Panc1 (cell line): ENCODE measurements around the gene EYS. TPM values are rescaled to one million over a fixed set of nuclear protein-coding genes. Genes with fewer than 3 reads are reported as not detected.

ENCODE experiments used
- ATAC-seq: fragments of 200-7000 bp; cut with Tn5 transposase; 2 replicates; pipeline ENCODE4 v1.9.1; 2020; ENCODE audit warnings: mild to moderate bottlenecking, moderate library complexity
- BruUV-seq: library from RNA; stranded (reverse); fragments of 400-500 nt; replicated peaks from 2 replicates; lab custom pipeline; 2021; lab: Mats Ljungman, UMichigan
- CTCF ChIA-PET: fragments of 300-600 bp; sonication (Branson Sonifier 250); formaldehyde crosslinking; loops from one replicate; lab custom pipeline; 2022; ENCODE audit warnings: antibody characterized with exemption; lab: Charles Lee
- POLR2A ChIA-PET: fragments of 300-600 bp; sonication (Branson Sonifier 250); formaldehyde crosslinking; loops from one replicate; lab custom pipeline; 2022; ENCODE audit warnings: antibody characterized with exemption; lab: Charles Lee
- DNase-seq: peaks from one replicate; pipeline ENCODE4 v3.0.0-alpha.2; 2010; ENCODE audit warnings: low read depth, low spot score
- H3K27ac ChIP-seq: 2 replicates; pipeline ENCODE4 v1.5.1; 2011; ENCODE audit warnings: mild to moderate bottlenecking, low read length, inconsistent platforms
- H3K27me3 ChIP-seq: fragments of 200-500 bp; sonication (Bioruptor generic); 2 replicates; pipeline ENCODE4 v1.6.0; 2014; ENCODE audit warnings: low read length, inconsistent platforms; ENCODE audit not compliant: control insufficient read depth, insufficient read depth
- H3K36me3 ChIP-seq: fragments of 200-500 bp; sonication (Bioruptor generic); 2 replicates; pipeline ENCODE4 v1.5.1; 2014; ENCODE audit warnings: inconsistent platforms, mild to moderate bottlenecking, low read length, moderate library complexity; ENCODE audit not compliant: control insufficient read depth, insufficient read depth
- H3K4me1 ChIP-seq: 2 replicates; pipeline ENCODE4 v1.5.1; 2011; ENCODE audit warnings: inconsistent platforms, mild to moderate bottlenecking, low read length, moderate library complexity; ENCODE audit not compliant: control insufficient read depth, insufficient read depth
- H3K4me3 ChIP-seq, 2 experiments: 2 replicates each; pipeline ENCODE4 v1.5.1; 2011 to 2012; ENCODE audit warnings: low read depth in 2 of 2, low read length in 2 of 2, mild to moderate bottlenecking in 2 of 2, inconsistent platforms in 1 of 2, moderate library complexity in 1 of 2
- H3K9me3 ChIP-seq: fragments of 200-500 bp; sonication (Bioruptor generic); 2 replicates; pipeline ENCODE4 v1.5.1; 2014; ENCODE audit warnings: low read depth, mild to moderate bottlenecking, inconsistent platforms, low read length, moderate library complexity; ENCODE audit not compliant: control insufficient read depth, insufficient read depth
- CTCF ChIP-seq: fragments of 450-650 bp; IDR thresholded peaks from 2 replicates; pipeline ENCODE4 v1.5.1; 2017; ENCODE audit warnings: mild to moderate bottlenecking
- POLR2AphosphoS5 ChIP-seq: IDR thresholded peaks from 2 replicates; pipeline ENCODE4 v1.6.1; 2012; ENCODE audit warnings: mild to moderate bottlenecking, low read depth, low read length, moderate library complexity
- REST ChIP-seq, 2 experiments: IDR thresholded peaks; 2 replicates each; pipeline ENCODE4 v1.6.1; 2011 to 2012; ENCODE audit warnings: low read depth in 2 of 2, control low read depth in 1 of 2, low read length in 1 of 2, mild to moderate bottlenecking in 1 of 2, moderate library complexity in 1 of 2; ENCODE audit not compliant: insufficient read depth in 1 of 2
- SIN3A ChIP-seq: IDR thresholded peaks from 2 replicates; pipeline ENCODE4 v1.6.1; 2012; ENCODE audit warnings: low read depth, mild to moderate bottlenecking, low read length, moderate library complexity, borderline replicate concordance; ENCODE audit not compliant: insufficient read depth
- TCF7L2 ChIP-seq: IDR thresholded peaks from 2 replicates; pipeline ENCODE4 v1.6.1; 2011; ENCODE audit warnings: mild to moderate bottlenecking, low read depth, low read length, inconsistent platforms
- in situ Hi-C: cut with HindIII; loops from 2 replicates; pipeline ENCODE4 v1.10.0; 2016; ENCODE audit warnings: low sequenced_read_pairs, low pct_unique_long_range_greater_than_20kb
- intact Hi-C: fragments of 100-400 bp; cut with micrococcal nuclease; formaldehyde crosslinking; loops from one replicate; pipeline ENCODE4 v1.10.0; 2022; ENCODE audit not compliant: unreplicated experiment
- total RNA-seq: library from RNA; stranded (reverse); gene quantifications from one replicate; pipeline ENCODE4 v1.2.1, GENCODE V29; 2021; ENCODE audit not compliant: unreplicated experiment

The EYS gene
- total RNA-seq, 1 experiment from 2014 or later: not detected

- H3K36me3 ChIP-seq: no peaks in the 10 kb centered on the region
- no peaks in the 10 kb centered on the region for H3K9me3 ChIP-seq
- H3K4me1 ChIP-seq: no peaks in the 10 kb centered on the region
- no peak for DNase-seq
- CTCF ChIA-PET: no interaction called here
- no TSS peak for BruUV-seq
- H3K4me3 ChIP-seq: no peak overlapping the region
- TF ChIP-seq SIN3A (no peak), CTCF (no peak), REST (IDR thresholded peaks at IDR 0.05; ENCODE audit: insufficient read depth in 1 of 2, low read depth in 2 of 2, low read length in 1 of 2) (no peak), POLR2AphosphoS5 (no peak), TCF7L2 (no peak)
- in situ Hi-C loops: no loop called here
- no peaks in the 10 kb centered on the region for H3K27me3 ChIP-seq
- ATAC-seq: no peak
- H3K27ac ChIP-seq: no peak overlapping the region
- POLR2A ChIA-PET: no interaction called here
- intact Hi-C loops: no loop called here
Measured at GRCh38 chr6:63730311-63730710, 1976.7 kb downstream of the EYS start.

GRCh38 chr6:63724721-63725120, 1982.3 kb downstream of the EYS start:
- Histone ChIP-seq H3K4me3 (no peak overlapping the region), H3K36me3 (no peaks in the 10 kb centered on the region), H3K27ac (no peak overlapping the region), H3K4me1 (no peaks in the 10 kb centered on the region), H3K27me3 (no peaks in the 10 kb centered on the region), H3K9me3 (no peaks in the 10 kb centered on the region)
- no peak for TF ChIP-seq TCF7L2
- no peak for TF ChIP-seq CTCF
- TF ChIP-seq POLR2AphosphoS5: no peak
- TF ChIP-seq SIN3A: no peak
- no peak for TF ChIP-seq REST (IDR thresholded peaks at IDR 0.05; ENCODE audit: insufficient read depth in 1 of 2, low read depth in 2 of 2, low read length in 1 of 2)
- ATAC-seq: no peak
- DNase-seq: no peak
- ChIA-PET CTCF (interaction anchor here (0.5 kb wide), 1 partner anchor 8 kb away, joined by 4 read pairs; no protein-coding TSS in a partner anchor), POLR2A (no interaction called here)
- BruUV-seq: no TSS peak
- in situ Hi-C loops: no loop called here
- intact Hi-C loops: no loop called here
